Dedifferentiated amniotic fluid mesenchymal stem cell (primary cell): ENCODE measurements around the gene FAM83B.
"Not testable (repeated sequence)": the region's sequence is repeated elsewhere in the genome, so short reads cannot be mapped to it uniquely, and the experiment has no call there.

ENCODE experiments used
- DNase-seq: peaks from one replicate; pipeline ENCODE4 v3.0.0-alpha.2; 2016; ENCODE audit errors: extremely low spot score

The FAM83B gene

GRCh38 chr6:54846243-54846856 is at the start of gene FAM83B:
Gene FAM83B (plus strand): TSS chr6:54846771. CDS start chr6:54870247, 23,476 bp downstream.
- DNase-seq, result no peak

GRCh38 chr6:54796918-54797317 is 49.7 kb upstream of the FAM83B start:
- not testable (repeated sequence) for DNase-seq

GRCh38 chr6:54800050-54800600 is 46.4 kb upstream of the FAM83B start:
- DNase-seq, result no peak

GRCh38 chr6:54801244-54801643 is 45.3 kb upstream of the FAM83B start:
- DNase-seq, result no peak

GRCh38 chr6:54801669-54802068 is 44.9 kb upstream of the FAM83B start:
- peak; percentile 89 for DNase-seq

- peak; percentile 66 for DNase-seq
Measured at GRCh38 chr6:54802775-54803634, 43.6 kb upstream of the FAM83B start.

- DNase-seq, result peak; percentile 62
Measured at GRCh38 chr6:54805077-54805476, 41.5 kb upstream of the FAM83B start.

- DNase-seq, result no peak
Measured at GRCh38 chr6:54810147-54810546, 36.4 kb upstream of the FAM83B start.

GRCh38 chr6:54813892-54814291 is 32.7 kb upstream of the FAM83B start:
- DNase-seq, result no peak

GRCh38 chr6:54817236-54817635 is 29.3 kb upstream of the FAM83B start:
- no peak for DNase-seq

GRCh38 chr6:54817834-54818233 is 28.7 kb upstream of the FAM83B start:
- DNase-seq, result no peak

GRCh38 chr6:54824225-54824624 is 22.3 kb upstream of the FAM83B start:
- not testable (repeated sequence) for DNase-seq

- DNase-seq, result no peak
Measured at GRCh38 chr6:54827010-54827409, 19.6 kb upstream of the FAM83B start.

- no peak for DNase-seq
Measured at GRCh38 chr6:54830216-54830615, 16.4 kb upstream of the FAM83B start.

- DNase-seq, result no peak
Measured at GRCh38 chr6:54835176-54835575, 11.4 kb upstream of the FAM83B start.

GRCh38 chr6:54846857-54847674 is 495 bp downstream of the FAM83B start:
- no peak for DNase-seq

- DNase-seq, result no peak
Measured at GRCh38 chr6:54847799-54848597, 1.4 kb downstream of the FAM83B start.

GRCh38 chr6:54850114-54850513 is 3.5 kb downstream of the FAM83B start:
- no peak for DNase-seq

- no peak for DNase-seq
Measured at GRCh38 chr6:54856129-54856528, 9.6 kb downstream of the FAM83B start.

- no peak for DNase-seq
Measured at GRCh38 chr6:54860132-54860531, 13.6 kb downstream of the FAM83B start.

- DNase-seq, result no peak
Measured at GRCh38 chr6:54860739-54861138, 14.2 kb downstream of the FAM83B start.
